Renal cortical epithelial cell (primary cell): ENCODE data around the gene MSI2. TPM values are rescaled to one million over a fixed set of nuclear protein-coding genes. Genes with fewer than 3 reads are reported as not detected.

Experiments used
- DNase-seq: peaks from one replicate; pipeline ENCODE4 v3.0.0-alpha.2; 2011; ENCODE audit warnings: low read depth
- total RNA-seq: library from RNA; depleted of rRNA; stranded (reverse); fragments of >200 nt; gene quantifications from 2 replicates; pipeline ENCODE4 v1.2.3, GENCODE V29; 2014

MSI2 gene
- total RNA-seq, 1 donor from 2014 or later: 90.2 TPM

GRCh38 chr17:57538736-57539456 lies 282.6 kb downstream of the MSI2 start:
- DNase-seq: no peak

- no peak for DNase-seq
Observed at GRCh38 chr17:57539529-57540301, 283.4 kb downstream of the MSI2 start.

GRCh38 chr17:57540596-57540995 lies 284.3 kb downstream of the MSI2 start:
- no peak for DNase-seq

GRCh38 chr17:57541049-57541448 lies 284.7 kb downstream of the MSI2 start:
- no peak for DNase-seq

- no peak for DNase-seq
Observed at GRCh38 chr17:57541472-57542394, 285.4 kb downstream of the MSI2 start.

- DNase-seq: no peak
Observed at GRCh38 chr17:57542510-57542909, 286.2 kb downstream of the MSI2 start.

- no peak for DNase-seq
Observed at GRCh38 chr17:57543230-57543629, 286.9 kb downstream of the MSI2 start.

- DNase-seq: no peak
Observed at GRCh38 chr17:57544401-57544800, 288.1 kb downstream of the MSI2 start.

- no peak for DNase-seq
Observed at GRCh38 chr17:57544834-57545463, 288.6 kb downstream of the MSI2 start.

GRCh38 chr17:57545731-57546342 lies 289.5 kb downstream of the MSI2 start:
- DNase-seq: no peak

GRCh38 chr17:57548421-57549410 lies 292.4 kb downstream of the MSI2 start:
- no peak for DNase-seq

GRCh38 chr17:57549468-57549867 lies 293.1 kb downstream of the MSI2 start:
- no peak for DNase-seq

GRCh38 chr17:57550016-57550415 lies 293.7 kb downstream of the MSI2 start:
- DNase-seq: no peak

- DNase-seq: no peak
Observed at GRCh38 chr17:57550668-57551315, 294.5 kb downstream of the MSI2 start.

GRCh38 chr17:57551321-57552079 lies 295.2 kb downstream of the MSI2 start:
- no peak for DNase-seq

GRCh38 chr17:57552114-57552624 lies 295.8 kb downstream of the MSI2 start:
- no peak for DNase-seq

- no peak for DNase-seq
Observed at GRCh38 chr17:57553526-57553925, 297.2 kb downstream of the MSI2 start.

GRCh38 chr17:57553991-57554825 lies 297.9 kb downstream of the MSI2 start:
- DNase-seq: no peak
